Coronary artery (tissue), 2 donors: ENCODE measurements around the gene CCNB2.

ENCODE experiments used
- DNase-seq: peaks from one replicate; pipeline ENCODE4 v3.0.0-alpha.2; 2017; ENCODE audit warnings: low spot score
- H3K27ac ChIP-seq, 2 donors: fragments of 200-600 bp; sonication (generic); one replicate each; pipeline ENCODE4 v1.5.1; 2016 to 2019
- H3K4me3 ChIP-seq: fragments of 200-600 bp; sonication (generic); 2 replicates; pipeline ENCODE4 v1.5.1; 2016; ENCODE audit warnings: mild to moderate bottlenecking, moderate library complexity
- TF ChIP-seq, protein P1 (sequence below): fragments of 200-600 bp; sonication (generic); IDR thresholded peaks from one replicate; pipeline ENCODE4 v1.5.1; 2019; ENCODE audit warnings: antibody characterized with exemption

CCNB2 gene

GRCh38 chr15:59094077-59094476 lies 10.9 kb upstream of the CCNB2 start:
- Histone ChIP-seq H3K4me3 (no peak overlapping the region), H3K27ac (no peak overlapping the region)
- TF ChIP-seq, protein P1, sequence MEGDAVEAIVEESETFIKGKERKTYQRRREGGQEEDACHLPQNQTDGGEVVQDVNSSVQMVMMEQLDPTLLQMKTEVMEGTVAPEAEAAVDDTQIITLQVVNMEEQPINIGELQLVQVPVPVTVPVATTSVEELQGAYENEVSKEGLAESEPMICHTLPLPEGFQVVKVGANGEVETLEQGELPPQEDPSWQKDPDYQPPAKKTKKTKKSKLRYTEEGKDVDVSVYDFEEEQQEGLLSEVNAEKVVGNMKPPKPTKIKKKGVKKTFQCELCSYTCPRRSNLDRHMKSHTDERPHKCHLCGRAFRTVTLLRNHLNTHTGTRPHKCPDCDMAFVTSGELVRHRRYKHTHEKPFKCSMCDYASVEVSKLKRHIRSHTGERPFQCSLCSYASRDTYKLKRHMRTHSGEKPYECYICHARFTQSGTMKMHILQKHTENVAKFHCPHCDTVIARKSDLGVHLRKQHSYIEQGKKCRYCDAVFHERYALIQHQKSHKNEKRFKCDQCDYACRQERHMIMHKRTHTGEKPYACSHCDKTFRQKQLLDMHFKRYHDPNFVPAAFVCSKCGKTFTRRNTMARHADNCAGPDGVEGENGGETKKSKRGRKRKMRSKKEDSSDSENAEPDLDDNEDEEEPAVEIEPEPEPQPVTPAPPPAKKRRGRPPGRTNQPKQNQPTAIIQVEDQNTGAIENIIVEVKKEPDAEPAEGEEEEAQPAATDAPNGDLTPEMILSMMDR, result no peak
- no peak for DNase-seq

- TF ChIP-seq, protein P1, result no peak
- Histone ChIP-seq H3K27ac (no peak overlapping the region), H3K4me3 (no peak overlapping the region)
- DNase-seq, result no peak
These were observed 8.5 kb upstream of the CCNB2 start for GRCh38 chr15:59096429-59096828.

- Histone ChIP-seq H3K27ac (no peak overlapping the region), H3K4me3 (no peak overlapping the region)
- TF ChIP-seq, protein P1, result no peak
- DNase-seq, result no peak
These were observed 5.7 kb upstream of the CCNB2 start for GRCh38 chr15:59099162-59099685.

DNA sequence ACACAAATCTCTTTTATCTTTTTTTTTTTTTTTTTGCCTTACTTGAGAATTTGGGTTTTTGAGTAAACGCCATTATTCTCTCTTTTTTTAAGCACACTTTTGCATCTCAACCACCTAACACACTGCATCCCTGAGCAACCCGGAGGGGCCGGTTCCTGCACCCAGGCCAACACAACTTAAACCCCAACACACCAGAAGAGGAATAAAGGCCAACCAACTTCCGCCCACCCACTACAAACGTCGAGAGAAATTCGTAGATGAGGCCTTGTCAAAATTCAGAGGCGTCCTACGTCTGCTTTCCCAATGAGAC lies 389 bp upstream of the CCNB2 start:
- Histone ChIP-seq H3K4me3 (peak overlapping the region; percentile 75), H3K27ac (no peak overlapping the region)
- TF ChIP-seq, protein P1, result no peak
- DNase-seq, result no peak

DNA sequence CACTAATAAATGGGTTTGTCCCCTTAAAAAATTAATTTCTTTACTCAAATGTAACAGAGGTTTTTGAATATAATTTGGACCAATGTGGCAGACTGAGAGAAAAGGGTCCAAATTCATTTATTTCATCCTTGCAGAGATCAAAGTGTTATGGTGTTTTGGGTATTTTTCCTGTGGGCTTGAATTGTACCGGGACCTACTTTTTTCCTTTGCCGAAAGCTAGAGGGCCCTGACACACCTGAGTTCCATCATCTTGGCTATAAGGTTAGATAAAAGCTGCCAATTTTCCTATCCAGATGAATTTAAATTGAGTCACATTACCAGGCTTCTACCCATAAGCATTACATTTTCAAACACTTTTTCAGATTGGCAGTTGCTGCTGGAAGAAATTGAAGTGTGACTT lies 908 bp downstream of the CCNB2 start:
- H3K4me3 ChIP-seq, result no peak overlapping the region
- no peak for DNase-seq
- TF ChIP-seq, protein P1, result no peak

GRCh38 chr15:59111251-59111650 lies 6.3 kb downstream of the CCNB2 start:
- TF ChIP-seq, protein P1, result no peak
- Histone ChIP-seq H3K27ac (no peak overlapping the region), H3K4me3 (no peak overlapping the region)
- DNase-seq, result no peak

More for the DNA sequence above, 908 bp downstream of the CCNB2 start:
- H3K27ac ChIP-seq, result no peak overlapping the region

- Histone ChIP-seq H3K27ac (no peak overlapping the region), H3K4me3 (no peak overlapping the region)
- no peak for DNase-seq
- TF ChIP-seq, protein P1, result no peak
These were observed 10.1 kb downstream of the CCNB2 start for GRCh38 chr15:59115047-59115446.
